Karpas-422 (cell line): Measurements from ENCODE around the gene HECW1. TPM values are rescaled to one million over a fixed set of nuclear protein-coding genes. Genes with fewer than 3 reads are reported as not detected.

Experiments
- DNase-seq: peaks from one replicate; pipeline ENCODE4 v3.0.0-alpha.2; 2015
- H2AFZ ChIP-seq: fragments of 200-600 bp; sonication (generic); 2 replicates; pipeline ENCODE4 v1.6.1; 2014; ENCODE audit warnings: antibody characterized with exemption, low read length, mixed read lengths
- H3K27ac ChIP-seq: fragments of 200-600 bp; sonication (generic); 2 replicates; pipeline ENCODE4 v1.5.1; 2014; ENCODE audit warnings: mild to moderate bottlenecking, low read length, moderate library complexity
- H3K27me3 ChIP-seq: fragments of 200-600 bp; sonication (generic); 2 replicates; pipeline ENCODE4 v1.6.1; 2014; ENCODE audit warnings: low read length, mixed read lengths
- H3K36me3 ChIP-seq: fragments of 200-600 bp; sonication (generic); 2 replicates; pipeline ENCODE4 v1.6.1; 2014; ENCODE audit warnings: low read length, mixed read lengths; ENCODE audit not compliant: insufficient read depth
- H3K4me1 ChIP-seq: fragments of 200-600 bp; sonication (generic); 2 replicates; pipeline ENCODE4 v1.6.1; 2014; ENCODE audit warnings: mild to moderate bottlenecking, low read length, mixed read lengths
- H3K4me2 ChIP-seq: fragments of 200-600 bp; sonication (generic); 2 replicates; pipeline ENCODE4 v1.6.1; 2014; ENCODE audit warnings: low read length, low read depth, mild to moderate bottlenecking; ENCODE audit not compliant: poor library complexity, severe bottlenecking
- H3K4me3 ChIP-seq: fragments of 200-600 bp; sonication (generic); 2 replicates; pipeline ENCODE4 v1.5.1; 2014; ENCODE audit warnings: mild to moderate bottlenecking, antibody characterized with exemption, low read length, mixed read lengths
- H3K79me2 ChIP-seq: fragments of 200-600 bp; sonication (generic); 2 replicates; pipeline ENCODE4 v1.6.1; 2014; ENCODE audit warnings: mild to moderate bottlenecking, low read length, mixed read lengths
- H3K9ac ChIP-seq: fragments of 200-600 bp; sonication (generic); 2 replicates; pipeline ENCODE4 v1.6.0; 2014; ENCODE audit warnings: low read length
- H3K9me2 ChIP-seq: fragments of 200-600 bp; sonication (generic), shearing (Covaris generic); replicated peaks from 2 replicates; pipeline ENCODE4 v1.6.0; 2014; ENCODE audit warnings: mild to moderate bottlenecking, low read length, moderate library complexity; ENCODE audit not compliant: insufficient read depth
- H3K9me3 ChIP-seq: fragments of 300-700, 200-600 bp; sonication (generic); 2 replicates; pipeline ENCODE4 v1.6.1; 2014; ENCODE audit warnings: low read length, mixed read lengths
- H4K20me1 ChIP-seq: fragments of 200-600 bp; sonication (generic); 2 replicates; pipeline ENCODE4 v1.6.1; 2014; ENCODE audit warnings: mild to moderate bottlenecking, antibody characterized with exemption, low read length, low read depth; ENCODE audit not compliant: insufficient read depth
- total RNA-seq: library from RNA; depleted of rRNA; stranded (reverse); fragments of >200 nt; shearing (Covaris generic); gene quantifications from 2 replicates; pipeline ENCODE4 v1.2.3, GENCODE V29; 2014; ENCODE audit warnings: low replicate concordance

Gene HECW1
- total RNA-seq, 1 experiment from 2014 or later = not detected

DNA sequence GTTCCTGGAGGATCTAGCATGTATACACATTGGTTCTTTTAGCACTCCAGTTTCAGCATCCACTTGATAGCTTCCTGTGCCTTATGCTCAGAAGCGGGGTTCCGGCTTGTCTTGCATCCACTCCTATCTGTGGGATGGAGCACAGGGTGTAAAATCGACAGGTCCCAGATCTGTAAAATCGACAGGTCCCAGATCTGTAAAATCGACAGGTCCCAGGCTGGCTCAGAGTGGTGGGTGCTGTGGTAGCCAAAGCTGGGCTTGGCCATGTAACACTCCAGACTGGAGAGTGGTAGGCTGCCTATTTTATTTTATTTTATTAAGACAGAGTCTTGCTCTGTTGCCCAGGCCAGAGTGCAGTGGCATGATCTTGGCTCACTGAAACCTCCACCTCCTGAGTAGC is 30.3 kb downstream of the HECW1 start:
- no peak for DNase-seq
- no peak overlapping the region for H3K27ac ChIP-seq

DNA sequence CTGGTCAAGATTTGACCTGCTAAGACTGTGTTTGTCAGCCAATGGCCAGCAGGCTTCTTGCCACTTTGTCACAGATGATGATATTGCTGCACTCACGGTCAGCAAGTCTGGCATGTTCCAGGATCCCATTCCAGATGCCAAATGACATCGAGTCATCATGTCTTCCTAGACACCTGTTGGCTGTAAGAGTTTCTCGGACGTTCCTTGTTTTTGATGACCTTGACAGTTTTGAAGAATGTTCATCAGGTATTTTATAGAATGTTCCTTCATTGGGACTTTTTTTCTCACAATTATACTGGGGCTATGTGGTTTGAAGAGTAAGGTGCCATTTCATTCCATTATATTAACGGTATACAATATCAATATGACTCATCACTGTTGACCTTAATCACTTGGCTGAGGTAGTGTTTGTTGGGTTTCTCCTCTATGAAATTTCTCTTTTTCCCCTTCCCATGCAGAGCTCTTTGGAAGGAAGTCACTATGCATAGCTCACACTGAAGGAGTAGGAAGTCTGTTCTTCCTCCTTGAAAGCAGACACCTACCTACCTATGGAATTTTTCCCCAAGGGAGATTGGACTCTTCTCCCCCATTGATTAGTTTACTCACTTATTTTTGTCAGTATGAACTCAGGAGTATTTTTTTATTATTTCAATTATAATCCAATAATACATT is 31.6 kb downstream of the HECW1 start:
- Histone ChIP-seq H3K79me2 (no peaks in the 10 kb centered on the region), H3K27ac (no peak overlapping the region), H3K36me3 (no peaks in the 10 kb centered on the region), H3K4me3 (no peak overlapping the region), H3K9me3 (no peaks in the 10 kb centered on the region), H3K4me2 (no peak overlapping the region), H3K9me2 (no peaks in the 10 kb centered on the region), H4K20me1 (no peaks in the 10 kb centered on the region), H3K27me3 (no peaks in the 10 kb centered on the region), H3K4me1 (no peaks in the 10 kb centered on the region), H3K9ac (no peak overlapping the region), H2AFZ (no peak overlapping the region)
- DNase-seq = no peak

More for the DNA sequence above, 30.3 kb downstream of the HECW1 start:
- no peaks in the 10 kb centered on the region for H3K79me2 ChIP-seq
- no peak overlapping the region for H3K4me3 ChIP-seq
- no peaks in the 10 kb centered on the region for H3K9me2 ChIP-seq
- H3K9me3 ChIP-seq = no peaks in the 10 kb centered on the region
- no peak overlapping the region for H2AFZ ChIP-seq
- H3K36me3 ChIP-seq = no peaks in the 10 kb centered on the region
- H3K27me3 ChIP-seq = no peaks in the 10 kb centered on the region
- H3K4me1 ChIP-seq = no peaks in the 10 kb centered on the region
- H3K9ac ChIP-seq = no peak overlapping the region
- no peaks in the 10 kb centered on the region for H4K20me1 ChIP-seq
- H3K4me2 ChIP-seq = no peak overlapping the region

DNA sequence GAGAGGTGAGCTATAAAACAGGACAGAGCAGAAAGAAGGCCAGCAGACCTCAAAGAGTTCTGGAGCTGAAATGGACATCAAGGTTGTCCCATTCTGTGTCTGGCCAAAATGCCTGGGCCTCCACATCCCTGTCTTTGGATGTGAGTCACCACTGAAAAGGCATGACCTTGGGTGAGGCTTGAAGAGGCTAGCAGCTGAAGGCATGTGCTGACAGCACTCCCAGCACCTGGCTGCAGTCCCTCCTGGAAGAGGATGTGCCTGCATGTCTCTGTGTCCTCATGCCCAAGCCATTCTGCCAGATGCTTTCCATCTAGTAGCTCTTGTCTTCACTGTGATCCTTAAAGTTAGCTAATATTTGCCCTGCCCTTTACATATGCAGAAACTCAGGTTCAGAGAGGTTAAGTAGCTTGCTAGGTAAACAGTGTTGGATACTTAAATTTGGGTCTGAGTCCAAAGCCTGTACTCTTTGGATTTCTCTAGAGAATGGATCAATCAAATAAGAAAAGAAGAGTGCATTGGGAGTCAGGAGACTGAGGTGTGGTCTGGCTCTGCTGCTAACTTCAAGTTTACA is 35.8 kb downstream of the HECW1 start:
- H3K36me3 ChIP-seq = no peaks in the 10 kb centered on the region
- no peak overlapping the region for H3K4me3 ChIP-seq
- H3K9me3 ChIP-seq = no peaks in the 10 kb centered on the region
- no peak for DNase-seq
- no peaks in the 10 kb centered on the region for H3K9me2 ChIP-seq
- no peak overlapping the region for H3K27ac ChIP-seq
- no peaks in the 10 kb centered on the region for H3K4me1 ChIP-seq
- no peaks in the 10 kb centered on the region for H3K79me2 ChIP-seq
- no peaks in the 10 kb centered on the region for H4K20me1 ChIP-seq
- H3K9ac ChIP-seq = no peak overlapping the region
- H3K27me3 ChIP-seq = no peaks in the 10 kb centered on the region
- no peak overlapping the region for H2AFZ ChIP-seq
- H3K4me2 ChIP-seq = no peak overlapping the region

DNA sequence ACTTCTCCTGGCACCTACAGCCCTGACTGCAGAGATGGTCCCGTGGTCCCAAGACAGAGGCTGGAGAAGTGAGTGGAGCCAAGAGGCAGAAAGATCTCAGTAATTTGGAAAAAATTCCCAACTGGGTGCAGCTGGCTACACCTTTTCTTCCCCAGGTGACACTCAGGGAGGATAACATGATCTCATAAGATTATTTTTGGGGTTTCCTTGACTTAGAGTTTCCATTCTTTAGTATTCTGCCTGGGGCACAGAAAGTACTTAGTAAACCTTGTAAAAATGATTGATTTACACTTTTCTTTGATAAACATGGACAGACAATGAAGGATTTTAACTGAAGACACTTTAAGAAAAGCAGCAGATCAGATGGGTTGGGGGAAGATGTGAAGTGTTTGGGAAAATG is 38.6 kb downstream of the HECW1 start:
- DNase-seq = no peak
- H3K9me3 ChIP-seq = no peaks in the 10 kb centered on the region
- H3K27ac ChIP-seq = no peak overlapping the region
- H3K27me3 ChIP-seq = no peaks in the 10 kb centered on the region
- H3K4me2 ChIP-seq = no peak overlapping the region
- no peaks in the 10 kb centered on the region for H3K9me2 ChIP-seq
- no peak overlapping the region for H2AFZ ChIP-seq
- no peaks in the 10 kb centered on the region for H3K36me3 ChIP-seq
- H3K4me3 ChIP-seq = no peak overlapping the region
- H3K79me2 ChIP-seq = no peaks in the 10 kb centered on the region
- no peaks in the 10 kb centered on the region for H4K20me1 ChIP-seq
- H3K4me1 ChIP-seq = no peaks in the 10 kb centered on the region
- no peak overlapping the region for H3K9ac ChIP-seq

DNA sequence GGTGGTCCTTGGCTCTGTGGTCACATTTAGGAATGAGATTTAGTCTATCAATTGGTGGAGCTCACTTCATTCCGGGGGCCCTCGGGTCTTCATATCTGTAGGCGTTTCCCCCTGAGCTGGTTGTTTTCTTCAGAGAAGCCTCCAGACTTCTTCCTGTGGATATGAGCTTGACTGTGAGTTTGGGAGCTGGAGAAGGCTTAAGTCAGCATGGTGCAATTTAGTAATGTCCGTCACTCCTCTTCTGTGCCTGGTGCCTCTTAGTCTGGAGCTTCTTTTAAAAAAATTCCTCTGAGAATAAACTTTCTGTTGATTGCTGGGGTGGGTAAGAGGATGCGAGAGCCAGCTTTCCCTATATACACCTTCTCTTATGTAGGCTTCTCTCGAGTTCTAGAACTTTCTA is 40.2 kb downstream of the HECW1 start:
- no peaks in the 10 kb centered on the region for H3K36me3 ChIP-seq
- H3K27ac ChIP-seq = no peak overlapping the region
- no peak for DNase-seq
- no peaks in the 10 kb centered on the region for H3K9me2 ChIP-seq
- no peaks in the 10 kb centered on the region for H4K20me1 ChIP-seq
- H3K27me3 ChIP-seq = no peaks in the 10 kb centered on the region
- H3K9ac ChIP-seq = no peak overlapping the region
- no peak overlapping the region for H3K4me3 ChIP-seq
- H3K9me3 ChIP-seq = no peaks in the 10 kb centered on the region
- no peaks in the 10 kb centered on the region for H3K4me1 ChIP-seq
- H3K79me2 ChIP-seq = no peaks in the 10 kb centered on the region
- no peak overlapping the region for H3K4me2 ChIP-seq
- H2AFZ ChIP-seq = no peak overlapping the region

DNA sequence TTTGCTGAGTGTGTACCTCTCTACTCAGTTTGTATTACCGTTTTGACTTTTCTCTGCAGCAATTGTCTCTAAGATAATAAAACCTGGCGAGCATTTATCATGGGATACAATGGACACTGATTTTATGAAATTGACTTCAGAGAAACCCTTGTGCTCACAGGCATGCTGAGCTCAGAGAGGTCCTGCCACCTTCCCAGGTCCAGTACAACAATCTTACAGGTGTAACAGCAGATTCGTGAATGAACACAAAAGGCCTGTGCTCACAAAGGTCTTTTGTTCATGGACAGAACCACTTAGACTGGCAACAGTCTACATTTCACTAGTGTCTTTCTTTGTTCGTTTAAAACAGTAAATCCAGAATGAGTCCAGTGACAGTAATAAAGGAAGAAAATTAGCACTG is 43.2 kb downstream of the HECW1 start:
- H3K79me2 ChIP-seq = no peaks in the 10 kb centered on the region
- no peaks in the 10 kb centered on the region for H4K20me1 ChIP-seq
- no peak overlapping the region for H2AFZ ChIP-seq
- H3K9me2 ChIP-seq = no peaks in the 10 kb centered on the region
- DNase-seq = no peak
- H3K4me1 ChIP-seq = no peaks in the 10 kb centered on the region
- H3K4me2 ChIP-seq = no peak overlapping the region
- H3K9me3 ChIP-seq = no peaks in the 10 kb centered on the region
- no peak overlapping the region for H3K4me3 ChIP-seq
- H3K27me3 ChIP-seq = no peaks in the 10 kb centered on the region
- no peaks in the 10 kb centered on the region for H3K36me3 ChIP-seq
- H3K9ac ChIP-seq = no peak overlapping the region
- no peak overlapping the region for H3K27ac ChIP-seq

DNA sequence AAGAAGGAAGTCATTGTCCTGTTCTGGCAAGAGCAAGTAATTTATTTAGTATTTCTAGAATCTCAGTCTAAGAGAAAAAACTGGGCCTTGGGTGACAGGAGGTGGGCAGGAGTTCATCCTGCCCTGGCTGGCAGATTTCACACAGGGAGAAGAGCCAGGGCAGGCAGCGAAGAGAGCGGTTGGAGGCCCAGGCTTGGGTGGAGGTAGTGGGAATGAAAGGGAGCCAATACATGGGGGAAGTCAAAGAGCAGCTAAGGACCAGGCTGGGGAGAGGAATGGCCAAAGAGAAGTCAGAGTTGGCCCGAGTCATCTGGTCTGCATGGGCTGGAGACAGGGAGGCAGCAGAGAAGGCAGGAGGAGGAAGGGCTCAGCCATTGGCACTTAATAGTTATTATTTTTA is 51.4 kb downstream of the HECW1 start:
- Histone ChIP-seq H3K27ac (no peak overlapping the region), H2AFZ (no peak overlapping the region), H3K9me3 (no peaks in the 10 kb centered on the region), H3K4me1 (no peaks in the 10 kb centered on the region), H3K9me2 (no peaks in the 10 kb centered on the region), H3K4me2 (no peak overlapping the region), H3K27me3 (no peaks in the 10 kb centered on the region), H3K36me3 (no peaks in the 10 kb centered on the region), H3K9ac (no peak overlapping the region), H3K79me2 (no peaks in the 10 kb centered on the region), H3K4me3 (no peak overlapping the region), H4K20me1 (no peaks in the 10 kb centered on the region)
- DNase-seq = no peak

DNA sequence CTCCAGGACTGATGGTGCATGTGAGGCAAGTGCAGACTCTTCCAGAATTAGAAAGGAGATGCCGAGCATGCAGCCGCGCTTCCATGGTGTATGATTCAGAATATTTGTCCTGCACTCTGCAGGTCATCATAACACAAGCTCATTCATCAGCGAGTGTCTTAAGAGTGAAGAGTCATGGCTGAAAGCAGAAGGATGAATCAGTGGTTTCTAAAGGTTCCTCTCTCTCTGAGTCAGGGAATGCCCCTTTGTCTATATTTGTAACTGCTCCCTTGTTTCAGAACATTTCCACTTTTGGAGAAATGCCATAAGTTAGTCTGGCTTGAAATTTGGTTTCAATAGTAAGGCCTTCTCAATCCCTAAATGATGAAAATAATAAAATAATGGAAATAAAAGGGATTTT is 52.3 kb downstream of the HECW1 start:
- Histone ChIP-seq H3K27ac (no peak overlapping the region), H3K4me2 (no peak overlapping the region), H2AFZ (no peak overlapping the region)

More for the DNA sequence above, 52.3 kb downstream of the HECW1 start:
- no peaks in the 10 kb centered on the region for H3K79me2 ChIP-seq
- no peaks in the 10 kb centered on the region for H3K4me1 ChIP-seq
- no peaks in the 10 kb centered on the region for H4K20me1 ChIP-seq
- H3K9ac ChIP-seq = no peak overlapping the region
- no peaks in the 10 kb centered on the region for H3K27me3 ChIP-seq
- no peaks in the 10 kb centered on the region for H3K9me2 ChIP-seq
- no peaks in the 10 kb centered on the region for H3K9me3 ChIP-seq
- H3K36me3 ChIP-seq = no peaks in the 10 kb centered on the region
- DNase-seq = no peak
- no peak overlapping the region for H3K4me3 ChIP-seq
